ENCODE measurements around the gene TRIM47.

GRCh38 chr17:75825149-75825552 is 53.2 kb downstream of the TRIM47 start:
- TF ChIP-seq CTCF (IDR thresholded peaks at IDR 0.05) (no peak), POLR2A (IDR thresholded peaks at IDR 0.05) (no peak), POLR2AphosphoS5 (IDR thresholded peaks at IDR 0.05) (no peak)

All from prostate gland (tissue), 2 donors.